Lower lobe of right lung (tissue), 2 donors: Measurements from ENCODE around the gene DOCK3. TPM values are rescaled to one million over a fixed set of nuclear protein-coding genes. Genes with fewer than 3 reads are reported as not detected.
"Not testable (repeated sequence)": the region's sequence is repeated elsewhere in the genome, so short reads cannot be mapped to it uniquely, and the experiment has no call there.

Experiments
- ATAC-seq, 2 donors: fragments of 200-7000 bp; cut with Tn5 transposase; one replicate each; pipeline ENCODE4 v1.9.1; 2020 to 2022; ENCODE audit warnings: mild to moderate bottlenecking in 2 of 2, moderate library complexity in 2 of 2
- DNase-seq: peaks from one replicate; pipeline ENCODE4 v3.0.0-alpha.2; 2020
- H3K27ac ChIP-seq: fragments of 200-600 bp; one replicate; pipeline ENCODE4 v1.8.0; 2022
- H3K27me3 ChIP-seq: fragments of 200-600 bp; one replicate; pipeline ENCODE4 v1.8.0; 2022; ENCODE audit warnings: low read depth
- H3K36me3 ChIP-seq: fragments of 200-600 bp; one replicate; pipeline ENCODE4 v1.8.0; 2022; ENCODE audit warnings: mild to moderate bottlenecking
- H3K4me1 ChIP-seq: fragments of 200-600 bp; one replicate; pipeline ENCODE4 v1.8.0; 2022
- H3K4me3 ChIP-seq: fragments of 200-600 bp; one replicate; pipeline ENCODE4 v1.8.0; 2022; ENCODE audit warnings: mild to moderate bottlenecking
- H3K9me3 ChIP-seq: fragments of 200-600 bp; one replicate; pipeline ENCODE4 v1.8.0; 2022
- CTCF ChIP-seq: fragments of 200-600 bp; IDR thresholded peaks from one replicate; pipeline ENCODE4 v1.8.0; 2022; ENCODE audit warnings: antibody characterized with exemption, mild to moderate bottlenecking
- intact Hi-C: fragments of 100-400 bp; cut with DNase I; formaldehyde crosslinking; loops from one replicate; pipeline ENCODE4 v1.11.0; 2022
- total RNA-seq: library from RNA; stranded (reverse); fragmentation: NEBNext Ultra II Directional; extraction: Animal tissue kit (Norgen Biotek cat#: 25700); gene quantifications from one replicate; pipeline ENCODE4 v1.2.1, GENCODE V29; 2021
- donor health status: DM: no; HTN: yes; CAD: no; lungs with severe emphysema.

DOCK3 gene
- total RNA-seq, 1 donor from 2014 or later = 1.5 TPM

GRCh38 chr3:50873376-50874157 lies 198.8 kb downstream of the DOCK3 start:
- intact Hi-C loops = no loop called here
- ATAC-seq (no peak), DNase-seq (no peak)
- Histone ChIP-seq H3K27ac (no peak overlapping the region), H3K9me3 (no peaks in the 10 kb centered on the region), H3K4me1 (no peaks in the 10 kb centered on the region), H3K4me3 (no peak overlapping the region), H3K36me3 (no peaks in the 10 kb centered on the region), H3K27me3 (peaks cover 6% of the 10 kb centered on the region)
- TF ChIP-seq CTCF = no peak

GRCh38 chr3:50874876-50875275 lies 200.1 kb downstream of the DOCK3 start:
- H3K27ac ChIP-seq, H3K4me1 ChIP-seq, H3K4me3 ChIP-seq, ATAC-seq, H3K36me3 ChIP-seq, intact Hi-C loops, H3K9me3 ChIP-seq, H3K27me3 ChIP-seq, DNase-seq: not testable (repeated sequence)

- no peak for TF ChIP-seq CTCF
- Histone ChIP-seq H3K9me3 (no peaks in the 10 kb centered on the region), H3K4me3 (no peak overlapping the region), H3K36me3 (no peaks in the 10 kb centered on the region), H3K27ac (no peak overlapping the region), H3K4me1 (no peaks in the 10 kb centered on the region), H3K27me3 (peaks cover 6% of the 10 kb centered on the region)
- intact Hi-C loops = no loop called here
- DNase-seq (no peak), ATAC-seq (no peak)
Measured at GRCh38 chr3:50876947-50877346, 202.2 kb downstream of the DOCK3 start.

- intact Hi-C loops, H3K4me3 ChIP-seq, H3K36me3 ChIP-seq, H3K4me1 ChIP-seq, H3K27me3 ChIP-seq, H3K9me3 ChIP-seq, DNase-seq, ATAC-seq, H3K27ac ChIP-seq: not testable (repeated sequence)
Measured at GRCh38 chr3:50882733-50883132, 208.0 kb downstream of the DOCK3 start.

- TF ChIP-seq CTCF = no peak
- intact Hi-C loops = no loop called here
- H3K9me3 ChIP-seq = no peaks in the 10 kb centered on the region
- no peaks in the 10 kb centered on the region for H3K36me3 ChIP-seq
- no peaks in the 10 kb centered on the region for H3K27me3 ChIP-seq
- no peak overlapping the region for H3K27ac ChIP-seq
- DNase-seq (no peak), ATAC-seq (no peak)
- H3K4me3 ChIP-seq = no peak overlapping the region
- no peaks in the 10 kb centered on the region for H3K4me1 ChIP-seq
Measured at GRCh38 chr3:50883755-50884154, 209.0 kb downstream of the DOCK3 start.

GRCh38 chr3:50885070-50885850 lies 210.5 kb downstream of the DOCK3 start:
- H3K4me1 ChIP-seq = no peaks in the 10 kb centered on the region
- no peak for ATAC-seq
- TF ChIP-seq CTCF = no peak
- no peak overlapping the region for H3K27ac ChIP-seq
- intact Hi-C loops = no loop called here
- no peaks in the 10 kb centered on the region for H3K27me3 ChIP-seq
- no peaks in the 10 kb centered on the region for H3K9me3 ChIP-seq
- H3K4me3 ChIP-seq = no peak overlapping the region
- DNase-seq = no peak
- H3K36me3 ChIP-seq = no peaks in the 10 kb centered on the region
